Testis (tissue), 2 donors: ENCODE data around the gene SH2D3C.

Experiments
- CTCF ChIP-seq, 3 experiments: fragments of 450-650 bp in 2 of 3; fragments of 200-600 bp in 1 of 3; sonication (generic) in 1 of 3; IDR thresholded peaks; one replicate each; pipeline ENCODE4 v1.5.1; 2016 to 2019; ENCODE audit warnings: antibody characterized with exemption in 3 of 3, mild to moderate bottlenecking in 2 of 3, moderate library complexity in 1 of 3
- POLR2A ChIP-seq: fragments of 450-650 bp; IDR thresholded peaks from one replicate; pipeline ENCODE4 v1.6.1; 2017; ENCODE audit warnings: antibody characterized with exemption, mild to moderate bottlenecking, moderate library complexity

GRCh38 chr9:127731938-127732337 lies 46.5 kb downstream of the SH2D3C start:
- TF ChIP-seq CTCF (IDR thresholded peaks at IDR 0.05) = no peak
- TF ChIP-seq POLR2A = no peak
